Middle frontal gyrus (tissue), 1 donor: ENCODE measurements around the gene ETV6.

ENCODE experiments used
- DNase-seq: peaks from one replicate; pipeline ENCODE4 v3.0.0-alpha.2; 2015; ENCODE audit warnings: low spot score; ENCODE audit errors: extremely low spot score

ETV6 gene

GRCh38 chr12:11757531-11757930 lies 108.1 kb downstream of the ETV6 start:
- DNase-seq = no peak

DNA sequence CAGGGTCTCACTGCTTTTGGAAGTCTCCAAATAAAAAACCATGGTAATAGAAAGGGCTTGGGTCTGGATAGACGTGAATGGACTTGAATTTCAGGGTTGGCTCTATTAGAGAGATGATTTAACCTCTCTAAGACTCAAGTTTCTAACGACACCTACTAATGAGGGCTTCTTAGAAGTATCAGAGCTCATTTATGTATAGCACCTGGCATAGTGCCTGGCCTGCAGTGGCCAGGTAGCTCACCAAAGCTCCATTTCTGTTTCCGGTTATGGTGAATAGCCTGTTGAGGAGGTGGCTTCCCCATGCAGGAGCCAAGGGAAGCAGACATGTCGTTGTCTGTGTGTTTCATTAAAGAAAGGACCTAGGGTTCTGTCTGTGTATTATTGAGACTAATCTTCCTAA lies 108.6 kb downstream of the ETV6 start:
- no peak for DNase-seq

- DNase-seq = no peak
Measured at GRCh38 chr12:11758510-11759493, 109.3 kb downstream of the ETV6 start.

- DNase-seq = no peak
Measured at GRCh38 chr12:11759494-11759878, 110.0 kb downstream of the ETV6 start.

GRCh38 chr12:11759899-11760298 lies 110.4 kb downstream of the ETV6 start:
- DNase-seq = no peak

DNA sequence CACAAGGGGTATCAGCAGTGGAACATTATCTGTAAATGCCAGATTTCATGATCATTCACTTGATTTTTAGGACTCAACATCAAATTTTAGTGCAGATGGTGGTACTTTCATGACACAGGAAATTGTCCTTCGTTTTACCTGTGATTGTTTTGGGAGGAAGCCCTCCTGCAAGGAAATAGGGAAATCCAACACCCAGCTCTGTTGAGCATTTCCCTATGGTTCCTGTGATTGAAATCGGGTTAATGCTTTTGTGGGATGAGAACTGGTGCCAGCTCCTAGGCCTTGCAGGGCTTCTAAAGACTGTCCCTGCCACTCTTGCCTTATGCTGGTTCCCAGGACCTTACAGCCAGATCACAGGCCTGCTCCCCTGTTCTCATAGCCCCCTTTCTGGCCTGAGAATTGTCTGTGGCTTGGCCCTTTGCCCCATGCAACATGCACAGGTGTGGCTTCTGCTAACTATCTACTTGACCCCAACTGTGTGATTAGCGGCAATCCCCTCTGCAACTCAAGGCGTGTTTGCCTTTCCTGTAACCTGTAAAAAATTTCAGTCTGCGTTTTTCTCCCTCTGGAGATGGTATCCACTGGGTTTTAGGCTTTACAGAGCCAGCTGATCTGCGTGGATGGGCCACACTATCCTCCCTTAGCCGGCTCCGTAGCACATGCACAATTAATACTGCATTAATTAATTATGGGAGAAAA lies 112.5 kb downstream of the ETV6 start:
- DNase-seq = no peak

DNA sequence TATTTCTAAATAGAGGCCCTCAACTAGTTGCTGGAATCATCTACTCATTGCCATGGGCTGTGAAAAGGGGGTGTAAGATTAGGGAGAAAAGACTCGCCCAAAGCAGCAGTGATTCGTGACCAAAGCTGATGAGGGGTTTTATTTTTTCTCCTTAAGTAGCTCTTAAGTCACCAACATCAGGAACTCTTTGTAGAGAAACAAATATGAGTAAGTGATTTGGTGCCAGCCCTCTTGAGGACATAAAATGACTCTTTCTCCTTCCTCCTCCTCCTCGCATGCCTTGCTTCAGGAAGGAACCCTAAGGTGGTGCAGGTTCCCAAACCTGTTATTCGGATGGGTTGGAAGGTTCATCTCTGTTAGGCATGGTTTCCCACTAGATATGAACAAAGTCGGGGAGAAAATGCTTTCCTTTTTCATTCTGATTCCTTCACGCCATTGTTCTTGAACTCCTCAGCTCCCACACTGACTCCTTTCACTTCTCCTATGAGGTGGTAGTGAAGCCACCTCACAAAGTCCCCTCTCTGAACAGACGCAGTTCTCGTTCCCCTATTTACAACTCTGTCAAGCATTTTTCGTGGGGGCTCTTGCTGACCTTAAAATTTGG lies 113.4 kb downstream of the ETV6 start:
- no peak for DNase-seq

- no peak for DNase-seq
Measured at GRCh38 chr12:11763760-11764520, 114.5 kb downstream of the ETV6 start.

DNA sequence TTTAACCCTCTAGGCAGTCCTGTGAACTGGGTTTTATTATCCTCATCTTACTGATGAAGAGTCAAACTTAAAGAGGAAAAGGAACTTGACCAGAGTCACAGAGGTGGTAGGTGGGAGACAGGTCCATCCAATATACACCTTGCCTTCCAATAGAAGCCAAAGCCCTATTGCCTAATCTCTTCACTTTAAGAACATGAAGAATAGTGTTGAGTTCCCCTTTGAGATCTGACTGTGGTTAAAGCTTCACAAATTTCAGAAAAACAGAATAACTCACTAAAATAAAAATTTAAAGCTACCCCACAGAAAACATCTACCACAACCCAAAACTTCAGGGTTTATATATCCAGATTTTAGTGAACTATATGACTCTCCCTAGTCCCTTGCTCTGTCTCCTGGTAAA lies 115.4 kb downstream of the ETV6 start:
- no peak for DNase-seq

DNA sequence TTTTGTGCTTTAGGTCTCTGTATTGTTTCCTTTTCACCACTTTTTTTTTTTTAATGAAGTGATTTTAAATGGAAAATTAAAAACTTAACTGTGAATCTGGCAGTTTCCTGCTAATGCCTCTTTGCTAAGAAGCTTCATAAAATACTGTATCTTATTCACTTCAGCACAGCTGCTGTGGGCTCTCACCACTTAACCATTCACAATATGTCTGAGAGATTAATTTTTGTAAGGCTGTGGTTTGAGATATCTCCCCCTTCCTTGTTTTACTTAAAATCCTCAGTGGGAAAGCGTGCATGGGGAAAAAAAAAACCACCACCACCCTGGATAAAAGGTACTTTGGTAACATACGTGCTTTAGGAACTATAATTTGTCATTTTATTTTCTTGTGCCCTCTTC lies 115.9 kb downstream of the ETV6 start:
- no peak for DNase-seq

- DNase-seq = no peak
Measured at GRCh38 chr12:11765817-11766794, 116.6 kb downstream of the ETV6 start.

DNA sequence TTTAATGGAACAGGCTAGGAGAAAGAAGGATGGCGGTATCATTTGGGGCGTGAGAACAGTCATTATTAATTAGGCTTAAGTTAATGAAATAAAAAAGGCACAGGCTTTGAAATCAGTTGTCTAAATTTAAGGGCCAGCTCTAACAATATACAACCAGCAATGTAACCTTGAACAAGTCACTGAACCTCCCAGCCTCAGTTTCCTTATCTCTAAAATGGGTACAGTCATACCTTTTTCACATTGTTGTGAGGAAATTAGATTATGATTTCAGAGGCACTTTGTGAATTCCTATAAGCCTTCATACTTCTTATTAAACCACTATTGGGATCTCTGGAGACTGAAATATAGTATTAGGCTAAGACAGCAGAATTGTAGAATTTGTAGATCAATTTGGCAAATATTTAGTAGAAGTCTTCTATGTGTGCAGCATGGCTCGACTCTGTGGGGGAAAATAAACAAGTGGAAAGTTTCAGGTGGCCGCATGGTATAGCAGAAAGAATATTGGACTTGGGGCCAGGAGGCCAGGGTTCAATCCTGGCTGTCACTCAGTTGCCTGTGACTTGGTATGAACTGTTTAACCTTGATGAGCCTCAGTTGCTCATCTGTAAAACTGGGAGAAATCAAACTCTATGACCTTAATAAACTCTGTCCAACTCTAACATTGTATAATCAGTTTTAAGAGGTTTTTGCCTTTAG lies 117.7 kb downstream of the ETV6 start:
- no peak for DNase-seq

DNA sequence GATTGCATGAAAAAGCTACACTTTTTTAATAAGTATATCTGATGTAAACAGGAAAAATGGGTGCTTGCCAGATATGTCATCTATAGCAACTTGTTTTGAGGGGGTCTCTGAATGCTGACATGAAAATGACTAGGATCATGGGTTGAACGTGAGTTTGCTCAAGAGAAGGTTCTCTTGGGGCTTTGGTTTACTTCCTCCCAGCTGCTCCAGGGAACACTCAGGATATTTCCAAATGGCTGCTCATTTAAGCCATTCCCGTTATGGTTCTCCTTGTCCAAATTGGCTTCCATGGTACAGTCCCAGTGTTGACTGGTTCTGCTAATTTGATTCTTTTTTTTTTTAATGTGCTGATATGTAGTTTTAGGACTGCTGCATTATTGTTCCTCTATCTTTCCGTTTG lies 118.3 kb downstream of the ETV6 start:
- no peak for DNase-seq

DNA sequence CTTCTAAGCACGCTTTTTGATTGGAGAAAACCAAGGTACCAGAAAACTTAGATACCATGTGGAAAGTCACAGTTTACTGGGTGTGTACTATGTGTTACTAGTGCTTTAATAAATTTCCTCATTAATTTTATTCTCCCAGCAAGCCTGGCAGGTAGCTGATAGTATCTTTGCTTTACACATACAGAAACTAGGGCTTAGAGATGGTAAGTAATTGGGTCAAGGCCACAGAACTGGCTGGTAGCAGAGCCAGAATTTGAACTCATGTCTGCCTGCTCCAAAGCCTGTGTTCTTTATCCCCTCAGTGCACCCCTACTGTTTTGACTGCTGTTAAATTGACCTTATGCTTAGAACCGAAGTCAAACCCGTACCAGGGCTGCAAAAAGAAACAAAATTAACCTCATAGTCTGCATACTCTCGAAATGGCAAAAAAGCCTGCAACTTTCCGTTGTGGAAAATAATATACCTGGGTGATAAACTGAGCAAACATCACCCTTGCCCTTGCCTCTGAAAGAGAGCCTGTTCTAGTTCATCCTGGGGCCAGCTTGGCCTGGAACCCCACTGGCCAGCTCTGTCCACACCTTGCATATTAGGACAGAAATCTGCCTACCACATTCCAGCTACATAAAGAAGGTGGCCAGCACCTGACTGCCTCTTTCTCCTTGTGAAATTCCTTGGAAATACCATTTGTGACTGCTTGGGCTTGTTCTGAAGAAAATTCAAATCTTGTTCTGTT lies 118.9 kb downstream of the ETV6 start:
- DNase-seq = no peak

- no peak for DNase-seq
Measured at GRCh38 chr12:11769723-11770514, 120.4 kb downstream of the ETV6 start.

DNA sequence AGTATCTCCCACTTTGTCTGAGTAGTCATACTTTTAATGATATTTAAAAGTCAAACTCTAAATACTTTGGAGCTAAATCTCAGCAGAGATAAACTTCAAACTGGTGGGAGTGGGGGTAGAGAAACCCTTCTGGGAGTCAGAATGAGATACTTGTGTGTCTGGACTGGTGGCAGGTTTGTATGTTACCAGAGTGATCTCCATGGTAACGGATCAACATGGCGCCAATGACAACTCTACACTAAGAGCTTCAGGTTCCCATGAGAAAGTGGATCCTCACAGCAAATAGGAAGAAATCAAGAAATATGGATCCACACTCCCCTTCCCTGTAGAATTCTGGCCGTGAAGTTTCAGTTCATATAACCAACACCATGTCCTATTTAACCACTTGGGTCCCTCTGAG lies 121.9 kb downstream of the ETV6 start:
- DNase-seq = no peak

DNA sequence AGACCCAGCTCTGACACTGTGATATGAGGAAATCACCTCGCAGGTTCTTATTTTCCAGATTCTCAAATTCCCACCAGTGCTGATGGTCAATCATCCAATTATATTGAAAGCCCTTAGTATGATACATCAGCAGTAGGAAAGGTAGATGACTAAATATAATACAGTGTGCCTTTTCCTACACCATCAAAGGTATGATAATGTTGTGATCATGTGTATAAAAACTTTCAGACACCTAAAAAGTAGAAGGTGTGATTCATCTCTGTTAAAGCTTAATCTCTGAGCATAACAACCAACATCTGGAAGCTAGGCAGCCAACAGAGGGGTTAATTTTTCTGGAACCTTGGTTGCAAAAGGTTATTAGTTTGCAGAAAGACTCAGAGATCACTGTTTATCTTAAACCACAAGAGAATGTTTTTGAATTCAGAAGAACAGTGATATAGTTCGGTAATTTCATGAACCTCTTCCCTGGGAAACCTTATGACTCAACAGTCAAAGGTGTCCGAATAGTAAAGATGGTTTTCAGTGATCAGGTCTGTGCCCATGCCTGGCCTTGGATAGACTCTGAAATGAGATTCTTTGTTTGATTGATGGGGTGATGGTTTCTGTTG lies 122.5 kb downstream of the ETV6 start:
- DNase-seq = no peak
